Stimulated activated CD4-positive, alpha-beta T cell treated with anti-CD3 and anti-CD28 coated beads, Interleukin-1b, Interleukin-23, amount 100 ng/mL, for 1 hour (primary cell): ENCODE results near the gene CDC34.

ENCODE experiments used
- DNase-seq, 2 donors: peaks; one replicate each; pipeline ENCODE4 v3.0.0-alpha.2; 2020; ENCODE audit warnings: low read depth in 2 of 2

Gene CDC34

DNA sequence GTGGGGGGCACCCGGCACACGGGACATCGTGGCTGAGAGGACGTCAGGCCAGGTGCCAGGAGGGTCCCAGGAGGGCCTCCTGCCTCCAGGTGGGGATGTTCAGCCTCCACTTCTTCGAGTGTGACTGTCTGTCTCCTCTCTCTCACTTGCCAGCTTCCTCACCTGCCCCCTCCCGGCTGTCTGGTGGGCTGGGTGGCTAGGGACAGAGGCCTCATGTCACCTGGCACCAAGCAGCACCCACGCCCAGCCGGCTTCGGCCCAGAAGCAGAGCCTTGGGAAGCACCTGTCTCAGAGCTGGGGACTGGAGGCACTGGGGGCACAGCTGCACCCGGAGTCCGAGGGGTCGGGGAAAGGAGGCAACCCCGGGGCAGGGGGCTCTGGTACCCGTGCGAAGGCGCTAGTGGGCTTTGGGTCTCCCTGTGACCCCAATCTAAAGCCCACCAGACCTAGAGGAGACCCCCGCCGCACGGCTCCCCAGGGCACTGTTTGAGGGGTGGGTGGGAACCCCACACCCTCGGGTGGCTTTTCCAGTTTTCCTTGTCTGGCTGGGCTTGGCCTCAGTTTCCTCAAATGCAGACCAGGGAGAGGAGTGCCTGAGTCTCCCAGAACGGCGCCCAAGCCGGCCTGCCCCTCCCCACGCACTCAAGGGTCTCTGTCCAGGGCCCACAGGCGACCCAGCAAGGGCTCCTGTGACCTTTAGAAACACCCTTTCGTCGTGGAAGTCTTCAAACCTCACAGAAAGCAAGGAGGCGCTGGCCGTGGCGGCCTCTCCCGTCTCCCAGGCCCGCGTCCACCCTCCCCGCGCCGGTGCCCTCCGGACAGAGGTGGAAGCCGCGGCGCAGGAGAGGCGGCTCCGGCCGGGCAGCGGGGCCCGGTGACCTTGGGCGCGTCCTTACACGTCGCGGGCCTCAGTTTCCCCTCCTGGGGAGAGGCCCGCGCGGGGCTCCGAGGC, 57.5 kb downstream of the CDC34 start:
- DNase-seq, result no peak

GRCh38 chr19:589693-590395, 58.3 kb downstream of the CDC34 start, which contains the start of gene HCN2:
TSS of gene HCN2 (plus strand) at chr19:589881. CDS start at chr19:589946, 65 bp downstream.
- no peak for DNase-seq

DNA sequence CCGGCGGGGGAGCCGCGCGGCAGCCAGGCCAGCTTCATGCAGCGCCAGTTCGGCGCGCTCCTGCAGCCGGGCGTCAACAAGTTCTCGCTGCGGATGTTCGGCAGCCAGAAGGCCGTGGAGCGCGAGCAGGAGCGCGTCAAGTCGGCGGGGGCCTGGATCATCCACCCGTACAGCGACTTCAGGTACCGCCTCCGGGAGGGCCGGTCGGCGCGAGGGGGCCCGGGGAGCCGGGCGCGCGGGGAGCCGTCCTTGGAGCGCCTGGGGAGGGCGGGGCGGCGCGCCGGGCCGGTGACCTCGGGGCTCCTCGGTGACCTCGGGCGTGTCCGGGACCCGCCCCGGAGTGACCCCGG, 58.8 kb downstream of the CDC34 start:
- no peak for DNase-seq

DNA sequence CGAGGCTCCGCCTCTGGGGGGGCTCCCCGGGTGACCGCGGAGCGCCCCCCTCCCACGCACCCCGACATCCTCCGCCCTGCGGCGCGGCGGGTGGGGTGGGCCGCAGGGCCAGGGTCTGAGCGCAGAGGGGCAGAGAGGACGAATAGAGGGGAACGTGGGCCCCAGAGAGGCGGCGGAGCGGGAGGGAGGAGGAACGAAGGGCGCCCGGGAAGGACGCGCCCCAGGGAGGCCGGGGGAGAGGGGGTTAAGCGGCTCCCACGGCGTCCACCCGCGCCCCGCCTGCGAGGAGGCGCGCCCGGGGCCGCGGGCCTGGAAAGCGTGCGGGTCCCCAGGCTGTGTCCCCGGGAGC, 59.2 kb downstream of the CDC34 start:
- no peak for DNase-seq

DNA sequence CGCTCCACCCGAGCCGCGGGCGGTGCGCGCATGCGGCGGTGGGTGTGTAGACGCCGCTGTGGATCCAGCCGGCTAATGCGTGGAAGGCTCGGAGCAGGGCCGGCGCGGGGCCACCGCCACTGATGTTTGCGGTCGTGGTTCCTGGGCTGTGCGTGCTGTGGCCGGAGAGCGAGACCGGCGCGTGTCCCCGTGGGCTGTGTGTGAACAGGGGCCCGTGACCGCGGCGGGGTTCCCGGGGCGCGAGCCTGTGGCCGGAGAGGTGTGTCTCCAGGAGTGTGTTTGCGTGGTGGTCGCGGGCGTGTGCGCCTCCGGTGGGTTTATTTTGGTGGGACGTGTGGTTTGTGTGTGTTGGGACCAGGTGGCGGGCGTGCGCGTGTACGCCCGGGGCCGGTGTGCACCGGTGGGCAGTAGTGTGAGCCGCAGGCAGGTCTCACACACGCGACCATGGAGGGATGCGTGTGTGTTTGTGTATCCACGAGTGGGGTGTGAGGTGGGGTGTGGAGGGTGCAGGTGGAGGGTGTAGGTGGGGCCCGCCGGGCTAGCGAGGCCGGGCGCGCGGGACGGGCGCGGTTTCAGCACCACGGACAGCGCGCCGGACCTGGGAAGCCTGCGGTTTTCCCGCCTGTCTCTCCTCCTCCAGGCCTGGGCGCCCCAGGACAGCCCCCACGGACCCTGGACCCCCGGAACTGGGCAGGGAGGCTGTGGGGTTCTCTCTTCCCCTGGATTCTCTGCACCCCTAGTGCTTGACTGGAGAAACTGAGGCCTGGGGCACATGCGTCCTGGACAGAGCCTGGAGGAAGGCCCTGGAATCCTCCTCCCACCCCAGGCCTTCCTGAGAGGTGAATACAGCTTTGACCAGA, 59.8 kb downstream of the CDC34 start:
- no peak for DNase-seq
